SK-N-SH treated with all-trans-retinoic acid at 6 μM for 48 hours (cell line): ENCODE data around the gene UIMC1.

Experiments
- ARNTL ChIP-seq: fragments of 450-650 bp; formaldehyde crosslinking; IDR thresholded peaks from 2 replicates; pipeline ENCODE4 v1.5.0; 2020; ENCODE audit warnings: low read depth, mild to moderate bottlenecking, moderate library complexity, borderline replicate concordance
- CREB5 ChIP-seq: fragments of 250-450 bp; sonication (Bioruptor Pico); IDR thresholded peaks from 2 replicates; pipeline ENCODE4 v1.5.1; 2020; ENCODE audit warnings: low read depth, mild to moderate bottlenecking, moderate library complexity
- PATZ1 ChIP-seq: fragments of 250-450 bp; sonication (Bioruptor Pico); IDR thresholded peaks from 2 replicates; pipeline ENCODE4 v1.8.0; 2020; ENCODE audit warnings: mild to moderate bottlenecking, moderate library complexity, borderline replicate concordance
- POU6F1 ChIP-seq: fragments of 250-450 bp; sonication (Bioruptor Pico); IDR thresholded peaks from 2 replicates; pipeline ENCODE4 v1.8.0; 2021; ENCODE audit warnings: low read depth, mild to moderate bottlenecking, moderate library complexity, borderline replicate concordance

GRCh38 chr5:176887252-176887849, 119.2 kb downstream of the UIMC1 start:
- no peak for TF ChIP-seq PATZ1 (CRISPR knock-in tag)
- no peak for TF ChIP-seq CREB5 (CRISPR knock-in tag)
- TF ChIP-seq POU6F1 (CRISPR knock-in tag) = no peak
- no peak for TF ChIP-seq ARNTL (CRISPR knock-in tag)
